Right ventricle myocardium superior (tissue), 1 donor: ENCODE data around the gene LRRC57. TPM values are rescaled to one million over a fixed set of nuclear protein-coding genes. Genes with fewer than 3 reads are reported as not detected.
A peak's percentile ranks its signal among the peaks of the same experiment; 100 is the strongest.

Source experiments
- ATAC-seq: fragments of 200-7000 bp; cut with Tn5 transposase; one replicate; pipeline ENCODE4 v1.9.1; 2020; ENCODE audit warnings: mild to moderate bottlenecking; ENCODE audit not compliant: poor library complexity
- DNase-seq: peaks from one replicate; pipeline ENCODE4 v3.0.0-alpha.2; 2020
- intact Hi-C: fragments of 100-400 bp; cut with DNase I; formaldehyde crosslinking; loops from one replicate; pipeline ENCODE4 v1.11.2; 2022
- long read RNA-seq: library from polyadenylated mRNA; unstranded; transcript quantifications from one replicate; pipeline ENCODE4 v2.0.0, GENCODE V29; 2021
- total RNA-seq: library from RNA; stranded (reverse); fragmentation: NEBNext Ultra II Directional; extraction: Animal tissue kit (Norgen Biotek cat#: 25700); gene quantifications from one replicate; pipeline ENCODE4 v1.2.1, GENCODE V29; 2021
- donor health status: DM: no; HTN: yes; CAD: no; lungs with severe emphysema.

Gene LRRC57
- total RNA-seq = 11.9 TPM
- long read RNA-seq, full-length matches to known transcripts = 18 of 23 reads
- long read RNA-seq, partial matches to known transcripts = 0 of 23 reads
- long read RNA-seq, other reads (novel, unspliced or antisense) = 5 of 23 reads

DNA sequence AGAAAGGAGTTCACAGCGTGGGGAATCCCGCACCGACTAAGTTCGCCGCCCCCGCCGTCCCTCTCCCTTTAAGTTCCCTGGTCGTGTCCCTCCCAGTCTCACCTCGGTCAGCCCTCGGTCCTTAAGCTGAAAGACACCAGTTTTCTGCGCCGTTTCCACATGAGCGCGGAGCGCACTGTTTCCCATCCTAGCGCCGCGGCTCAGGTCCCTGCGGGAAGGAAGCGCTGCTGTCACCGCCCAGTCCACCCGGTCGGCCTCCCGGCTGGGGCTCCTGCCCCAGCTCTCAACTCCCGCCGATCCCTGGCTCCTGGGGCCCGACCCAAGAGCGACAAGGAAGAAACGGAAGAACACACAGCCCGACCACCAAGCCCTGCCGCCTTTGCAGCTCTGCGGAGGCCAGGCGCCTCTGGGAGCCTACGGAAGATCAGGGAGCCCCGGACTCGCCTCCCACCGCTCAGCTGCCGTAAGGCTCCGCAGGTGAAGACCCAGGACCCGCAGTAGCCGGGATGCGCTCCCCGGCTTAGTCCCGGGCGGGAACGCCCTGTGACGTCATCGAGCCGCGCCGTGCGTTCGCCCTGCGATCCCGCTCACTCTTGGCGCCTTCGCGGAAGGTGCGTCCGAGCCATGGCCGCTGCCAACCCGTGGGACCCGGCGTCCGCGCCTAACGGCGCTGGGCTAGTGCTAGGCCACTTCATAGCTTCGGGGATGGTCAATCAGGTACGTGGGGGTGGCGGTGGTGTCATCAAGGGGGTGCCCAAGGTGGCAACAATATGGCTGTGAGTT lies at the start of gene LRRC57, which contains the start of gene HAUS2:
LRRC57 (minus strand) TSS at position 545 of the 783 bp plus-strand sequence; CDS start at position 186, 359 bp downstream.
HAUS2 (plus strand) TSS at position 590 of the 783 bp plus-strand sequence; CDS start at position 625, 35 bp downstream.
- peak; percentile 97 for ATAC-seq
- DNase-seq = peak; percentile 93
- intact Hi-C loops = loop anchor here (10.0 kb wide), 1 partner anchor 96 kb away; no protein-coding TSS in a partner anchor

DNA sequence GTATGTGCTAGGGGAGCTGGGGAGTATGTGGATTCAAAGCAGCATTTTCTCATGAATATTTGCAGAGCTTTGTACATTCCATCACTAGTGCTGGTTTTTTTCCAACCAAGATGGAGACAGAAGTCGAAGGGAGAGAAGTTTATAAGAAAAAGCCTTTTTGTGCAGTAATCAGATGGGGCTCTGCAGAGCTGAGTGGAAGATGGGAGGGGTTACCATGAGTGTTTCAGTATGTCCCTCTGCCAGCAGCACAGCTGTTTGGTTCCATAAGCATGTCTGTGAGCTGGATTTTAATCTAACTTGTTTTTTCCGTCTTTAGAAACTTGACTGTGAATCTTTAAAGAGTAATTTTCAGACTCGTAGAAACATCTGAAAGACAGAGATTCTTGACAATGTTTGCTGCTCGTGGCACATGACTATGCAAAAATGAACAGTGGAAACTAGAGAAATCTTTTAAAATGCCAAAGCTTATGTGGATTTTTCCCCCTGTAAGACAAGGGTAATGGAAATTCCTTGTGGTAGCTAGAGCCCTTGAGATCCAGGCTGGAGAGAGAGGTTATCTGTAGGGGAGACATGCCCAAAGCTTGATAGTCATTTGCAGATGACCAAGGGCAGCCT lies 47.1 kb upstream of the LRRC57 start:
- DNase-seq = peak; percentile 59
- intact Hi-C loops = no loop called here
- ATAC-seq = peak; percentile 55

DNA sequence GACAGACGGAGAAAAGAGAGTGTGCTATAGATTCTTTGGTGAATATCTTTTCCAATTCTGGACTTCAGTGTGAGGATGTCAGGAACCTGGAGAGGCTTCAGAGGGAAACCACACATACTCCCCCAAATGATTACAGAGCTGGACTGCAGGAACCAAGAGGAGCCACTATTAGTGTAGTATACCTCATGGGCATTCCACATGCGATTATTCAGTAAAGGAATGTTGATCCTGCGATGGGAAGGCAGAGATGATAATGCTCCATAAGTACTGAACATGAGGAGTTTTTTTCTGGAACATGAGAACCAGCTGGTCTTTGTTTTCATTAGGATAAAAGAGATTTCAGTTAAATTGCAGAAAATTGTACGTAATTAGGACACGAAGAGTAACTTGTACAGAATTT lies 45.5 kb upstream of the LRRC57 start:
- DNase-seq (no peak), ATAC-seq (no peak)
- intact Hi-C loops = no loop called here

DNA sequence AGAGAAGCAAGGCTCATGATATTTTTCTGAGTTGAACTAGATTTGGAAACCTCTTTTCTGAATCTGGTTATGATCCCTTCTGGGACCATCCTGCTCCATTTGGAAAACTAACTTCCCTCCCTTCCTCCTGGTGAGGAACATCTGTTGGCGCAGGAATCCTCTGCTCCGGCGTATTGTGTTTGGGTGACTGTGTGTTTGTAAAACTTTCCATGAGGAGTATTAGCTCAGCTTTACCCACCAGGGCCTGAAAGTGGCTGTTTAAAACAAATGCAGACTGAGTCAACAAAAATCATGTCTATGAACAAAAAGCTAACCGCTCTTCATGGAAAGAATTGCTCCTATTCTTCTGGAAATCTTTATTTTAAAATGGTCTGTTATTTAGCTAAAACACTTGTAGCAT lies 44.5 kb upstream of the LRRC57 start:
- DNase-seq (peak; percentile 57), ATAC-seq (peak; percentile 84)
- intact Hi-C loops = no loop called here

DNA sequence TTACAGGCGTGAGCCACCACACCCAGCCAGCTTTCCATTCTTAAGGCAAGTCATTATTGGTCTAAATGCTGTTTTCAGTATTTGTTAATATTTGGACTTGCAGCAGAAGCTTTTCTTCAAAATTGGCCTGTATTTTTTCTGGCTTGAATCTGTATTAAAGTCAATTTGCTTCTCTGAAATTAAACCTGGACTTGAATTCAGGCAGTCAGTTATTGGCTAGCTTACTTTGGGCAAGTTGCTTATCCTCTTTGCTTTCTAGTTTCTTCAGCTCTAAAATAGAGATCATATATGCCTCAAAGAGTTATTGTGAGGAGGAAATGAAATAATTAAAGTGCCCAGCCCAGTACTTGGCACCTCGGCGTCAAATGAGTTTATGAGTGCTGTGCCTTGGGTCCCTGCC lies 44.1 kb upstream of the LRRC57 start:
- intact Hi-C loops = no loop called here
- ATAC-seq (peak; percentile 14), DNase-seq (no peak)

DNA sequence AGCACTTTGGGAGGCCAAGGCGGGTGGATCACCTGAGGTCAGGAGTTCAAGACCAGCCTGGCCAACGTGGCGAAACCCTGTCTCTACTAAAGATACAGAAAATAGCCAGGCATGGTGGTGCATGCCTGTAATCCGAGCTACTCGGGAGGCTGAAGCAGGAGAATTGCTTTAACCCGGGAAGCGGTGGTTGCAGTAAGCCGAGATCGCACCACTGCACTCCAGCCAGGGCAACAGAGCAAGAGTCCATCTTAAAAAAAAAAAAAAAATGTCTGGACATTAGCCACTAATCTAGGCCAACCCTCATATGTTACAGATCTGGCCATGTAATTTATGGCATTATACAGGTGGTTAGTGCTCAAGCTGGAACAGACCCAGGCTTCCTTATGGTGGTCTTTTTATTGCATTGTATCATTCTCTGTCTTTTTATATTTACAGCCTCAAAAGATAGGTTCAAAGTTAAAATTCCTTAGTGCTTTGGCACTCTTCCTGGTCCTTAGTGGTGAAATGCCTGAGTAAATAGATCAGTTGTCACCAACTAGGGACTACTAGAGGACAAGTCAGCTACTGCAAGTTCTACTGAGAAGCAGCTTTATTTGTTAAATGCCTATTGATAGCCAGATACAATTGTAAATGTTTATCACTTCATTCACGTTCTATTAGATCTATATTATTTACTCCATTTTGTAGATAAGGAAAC lies 42.8 kb upstream of the LRRC57 start:
- peak; percentile 34 for ATAC-seq
- intact Hi-C loops = no loop called here
- no peak for DNase-seq

DNA sequence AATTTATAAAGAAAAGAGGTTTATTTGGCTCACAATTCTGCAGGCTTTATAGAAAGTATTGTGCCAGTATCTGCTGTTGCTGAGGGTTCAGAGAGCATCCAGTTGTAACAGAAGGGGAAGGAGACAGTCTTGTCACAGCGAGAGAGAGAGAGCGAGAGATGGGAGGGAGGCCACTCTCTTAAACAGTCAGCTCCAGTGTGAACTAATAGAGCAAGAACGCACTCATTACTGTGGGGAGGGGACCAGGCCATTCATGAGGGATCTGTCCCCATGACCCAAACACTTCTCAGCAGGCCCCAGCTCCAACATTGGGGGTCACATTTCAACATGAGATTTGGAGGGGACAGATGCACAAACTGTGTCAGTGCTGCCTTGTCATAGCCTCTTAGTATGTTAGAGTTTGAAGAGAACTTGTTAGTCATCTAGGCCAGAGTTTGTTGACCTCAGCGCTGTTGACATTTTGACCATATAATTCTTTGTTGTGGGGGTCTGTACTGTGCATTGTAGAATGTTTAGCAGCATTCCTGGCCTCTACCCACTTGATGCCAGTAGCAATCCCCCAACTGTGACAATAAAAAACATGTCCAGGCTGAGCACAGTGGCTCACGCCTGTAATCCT lies 42.1 kb upstream of the LRRC57 start:
- intact Hi-C loops = no loop called here
- ATAC-seq = no peak
- no peak for DNase-seq

DNA sequence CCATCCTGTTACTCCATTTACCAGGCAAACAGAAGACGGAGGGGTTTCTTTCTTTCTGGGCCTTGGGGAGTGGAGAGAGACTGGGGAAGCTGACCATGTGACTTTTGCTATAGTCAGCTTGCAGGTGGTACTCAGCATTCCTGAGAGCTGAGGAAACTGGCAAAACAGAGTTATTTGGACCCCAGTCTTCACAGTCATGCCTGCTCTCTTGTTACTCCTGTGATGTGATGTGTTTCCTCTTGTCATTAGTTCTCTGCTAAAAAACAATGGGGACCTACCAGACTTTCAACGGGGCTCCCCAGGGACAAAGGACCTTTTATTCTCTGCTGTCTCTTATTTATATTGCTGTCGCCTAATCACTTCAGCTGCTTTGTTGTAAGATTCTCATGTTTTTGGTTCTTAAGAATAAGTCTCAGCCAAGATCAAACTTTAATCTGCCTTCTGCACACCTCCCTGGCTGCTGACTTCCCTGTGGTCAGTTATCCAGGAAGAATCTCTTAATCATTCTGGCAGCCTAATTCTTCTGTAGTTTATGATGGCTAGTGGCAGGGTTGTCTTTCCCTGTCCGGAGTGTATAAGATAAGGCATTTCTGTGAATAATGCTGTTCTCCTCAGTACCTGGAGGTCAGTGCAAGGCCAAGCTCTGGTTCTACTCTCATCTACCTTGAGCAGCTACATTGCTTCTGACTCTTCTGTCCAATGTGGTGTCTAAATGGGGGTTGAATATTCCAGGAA lies 35.6 kb upstream of the LRRC57 start:
- DNase-seq = no peak
- intact Hi-C loops = no loop called here
- no peak for ATAC-seq

DNA sequence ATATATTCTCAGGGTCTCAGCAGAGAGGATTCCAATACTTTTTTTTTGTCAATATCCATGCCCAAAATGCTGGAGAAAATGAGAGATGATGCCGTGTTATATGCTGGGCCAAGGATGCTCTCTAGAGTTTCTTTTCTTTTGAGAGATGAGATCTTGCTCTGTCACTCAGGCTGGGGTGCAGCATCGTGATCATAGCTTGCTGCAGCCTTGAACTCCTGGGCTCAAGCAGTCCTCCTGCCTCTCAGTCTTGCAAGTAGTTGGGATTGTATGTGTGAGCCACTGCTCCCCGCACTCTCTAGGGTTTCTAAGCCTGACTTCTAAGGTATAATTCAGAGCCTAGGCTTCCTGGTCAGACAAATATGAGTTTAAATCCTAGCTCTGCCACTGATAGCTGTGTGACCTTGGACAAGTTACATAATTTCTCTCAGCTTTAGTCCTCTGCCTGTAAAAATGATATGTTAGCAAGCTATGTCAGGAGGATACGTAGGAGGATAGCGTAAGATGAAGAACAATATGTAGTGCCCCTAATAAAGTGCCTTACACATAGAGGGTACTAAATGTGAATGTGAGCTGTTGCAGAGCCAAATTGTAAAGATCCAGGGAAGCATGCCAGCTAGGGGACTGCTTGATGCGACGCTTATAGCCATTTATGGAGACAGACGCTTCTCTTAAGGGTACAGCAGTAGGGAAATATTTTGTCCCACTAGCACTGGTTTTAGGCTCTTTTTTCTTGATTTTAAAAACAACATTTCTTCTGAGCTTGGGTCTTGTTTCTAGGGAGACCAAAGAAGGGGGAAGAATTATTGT lies 34.2 kb upstream of the LRRC57 start:
- intact Hi-C loops = no loop called here
- DNase-seq = no peak
- peak; percentile 19 for ATAC-seq

DNA sequence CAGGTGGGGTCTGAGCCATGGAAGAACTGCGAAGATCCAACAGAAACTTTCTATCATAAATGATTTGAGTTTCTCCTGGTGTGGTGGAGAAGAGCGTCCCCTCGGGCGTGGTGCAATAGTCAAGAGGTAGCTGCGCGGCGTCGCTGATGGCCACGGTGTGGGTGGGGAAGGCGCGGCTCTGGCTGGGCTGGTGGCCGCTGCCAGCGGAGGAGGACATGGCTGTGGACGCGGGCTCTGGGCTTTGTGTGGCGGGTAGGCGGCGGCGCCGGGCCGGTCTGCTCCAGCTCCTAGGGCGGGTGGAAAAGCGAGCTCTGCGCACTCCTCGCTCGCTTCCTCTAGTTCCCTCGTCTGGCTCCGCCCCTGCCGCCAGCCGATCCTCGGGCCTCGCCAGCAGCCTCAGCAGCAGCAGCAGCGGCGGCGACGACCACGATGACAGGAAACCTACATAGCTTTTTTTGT lies 32.7 kb upstream of the LRRC57 start:
- intact Hi-C loops = no loop called here
- ATAC-seq (peak; percentile 94), DNase-seq (peak; percentile 94)

DNA sequence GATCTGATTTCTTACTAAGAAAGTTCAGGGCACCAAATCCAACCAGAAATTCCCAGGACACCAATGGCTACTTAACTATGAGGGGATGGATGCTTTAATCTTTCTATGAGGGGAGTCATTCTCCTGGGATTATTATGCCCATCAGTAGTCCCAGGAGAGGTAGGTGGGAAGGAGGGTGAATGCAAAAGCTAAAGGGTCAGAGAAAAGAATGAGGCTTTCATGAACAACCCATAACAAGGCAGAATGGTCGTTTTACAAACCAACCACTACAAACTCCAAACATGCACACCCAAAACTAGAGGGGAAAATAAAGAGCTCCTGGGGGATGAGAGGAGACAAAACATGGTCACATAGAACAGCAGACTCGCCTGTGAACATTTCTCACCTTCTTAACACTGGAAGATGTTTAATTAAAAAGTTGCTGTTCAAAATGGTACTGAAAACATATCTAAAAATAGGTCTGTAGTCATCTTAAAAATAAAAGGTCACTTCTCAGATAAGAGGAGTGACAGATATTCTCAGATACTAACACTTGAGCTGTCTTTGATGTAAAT lies 30.5 kb upstream of the LRRC57 start:
- DNase-seq (no peak), ATAC-seq (no peak)
- intact Hi-C loops = no loop called here

DNA sequence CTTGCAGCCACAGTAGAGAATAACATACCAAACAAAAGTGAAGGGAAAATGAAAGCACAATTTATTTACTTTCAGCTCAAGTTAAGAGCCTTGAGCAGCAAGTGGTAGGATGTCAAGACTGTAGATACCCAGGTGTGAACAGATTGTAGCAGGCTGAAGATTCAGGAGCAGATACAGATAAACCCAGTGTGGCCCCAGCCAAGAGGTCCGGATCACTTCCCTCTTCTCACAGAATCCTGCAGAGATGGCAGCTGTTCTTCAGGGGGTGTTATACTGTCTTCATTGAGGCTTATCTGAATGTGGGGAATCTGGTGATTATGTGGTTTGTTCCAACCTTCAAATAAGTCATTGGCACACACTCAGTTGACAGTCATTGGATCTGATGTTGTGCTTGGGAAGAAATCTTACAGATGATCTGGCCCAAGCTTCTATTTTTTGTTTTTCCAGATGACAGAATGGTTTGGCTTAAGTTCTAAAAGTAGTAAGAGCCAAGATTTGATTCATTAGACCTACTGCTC lies 29.0 kb upstream of the LRRC57 start:
- ATAC-seq = no peak
- no peak for DNase-seq
- intact Hi-C loops = no loop called here

DNA sequence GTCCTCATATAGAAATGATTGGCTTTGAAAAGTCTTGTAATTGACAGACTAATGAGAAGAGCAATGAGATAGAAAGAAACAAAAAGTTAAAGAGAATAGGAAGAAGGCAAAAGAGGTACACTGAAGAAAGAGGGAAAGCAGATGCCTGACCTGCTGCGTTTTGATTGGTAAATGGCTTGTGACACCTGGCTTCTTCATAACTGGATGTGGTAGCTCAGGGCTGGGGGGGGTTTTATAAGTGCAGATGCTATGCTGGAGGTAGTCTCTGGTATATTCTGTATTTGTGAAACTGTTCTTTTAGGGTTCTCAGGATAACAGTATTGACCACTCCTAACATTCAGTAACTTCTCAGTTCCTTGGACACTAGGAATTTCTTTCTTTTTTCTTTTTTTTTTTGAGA lies 28.2 kb upstream of the LRRC57 start:
- DNase-seq (no peak), ATAC-seq (no peak)
- intact Hi-C loops = no loop called here

DNA sequence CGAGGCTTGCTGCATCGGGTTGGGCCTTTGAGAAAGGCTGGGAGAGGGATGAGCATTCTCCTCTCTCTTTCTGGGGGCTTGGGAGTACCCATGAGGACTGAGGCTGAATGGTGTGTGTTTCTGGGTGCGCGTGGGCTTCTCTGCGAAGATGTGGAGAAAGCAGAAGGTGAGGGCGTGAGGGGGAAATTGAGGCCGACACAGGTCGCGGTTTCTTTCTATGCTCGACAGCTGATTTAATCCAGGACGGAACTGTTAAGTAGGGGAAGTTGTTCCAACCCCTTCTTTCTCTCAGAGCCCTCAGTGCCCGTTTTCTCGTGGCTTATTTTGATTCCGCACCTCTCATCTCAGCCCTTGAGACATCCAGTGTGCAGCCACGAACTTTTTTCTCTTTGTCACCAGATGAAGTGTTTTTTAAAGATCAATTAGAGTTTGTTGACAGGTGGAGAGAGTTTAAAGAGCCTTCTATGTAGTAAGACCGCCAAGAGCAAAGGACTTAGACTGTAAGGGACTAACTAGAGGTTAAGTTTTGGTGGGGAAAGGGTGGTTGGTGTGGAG lies 27.5 kb upstream of the LRRC57 start:
- intact Hi-C loops = no loop called here
- no peak for DNase-seq
- ATAC-seq = no peak

DNA sequence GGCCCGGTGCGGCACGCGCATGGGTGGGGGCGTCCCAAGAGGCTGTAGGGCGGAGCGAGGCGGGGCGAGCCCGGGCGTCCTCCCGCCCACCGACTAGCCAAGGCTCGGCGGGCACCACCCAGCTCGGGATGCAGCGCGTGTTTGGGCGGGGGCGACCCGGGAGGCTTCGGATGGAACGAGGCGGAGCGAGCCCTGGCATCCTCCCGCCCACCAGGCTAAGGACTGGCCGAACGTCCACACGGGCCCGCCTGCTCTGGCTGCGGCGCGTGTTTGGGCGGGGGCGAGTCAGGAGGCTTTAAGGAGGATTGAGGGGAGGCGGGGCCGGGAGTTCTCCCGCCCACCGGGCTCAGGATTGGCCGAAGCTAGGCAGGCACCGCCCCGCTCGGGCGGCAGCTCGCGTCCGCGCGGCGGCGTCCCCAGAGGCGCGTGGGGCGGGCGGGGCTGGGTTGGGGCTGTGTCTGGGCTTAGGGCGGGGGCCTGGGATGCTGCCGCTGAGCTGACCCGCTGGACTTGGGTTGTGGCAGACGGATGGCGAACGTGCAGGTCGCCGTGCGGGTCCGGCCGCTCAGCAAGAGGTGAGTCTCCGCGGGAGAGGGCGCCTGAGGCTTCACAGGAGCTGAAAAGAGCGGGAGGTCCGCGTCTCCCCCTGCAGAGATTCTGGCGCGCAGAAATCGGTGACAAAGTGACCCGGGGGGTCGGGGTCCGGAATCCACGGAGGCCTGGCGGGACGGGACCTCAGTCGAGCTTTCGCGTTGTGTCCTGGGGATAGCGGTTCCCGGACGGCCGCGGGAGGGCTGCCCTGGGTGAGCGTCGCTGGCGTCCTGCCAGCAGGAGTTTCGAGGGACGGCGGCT lies 26.8 kb upstream of the LRRC57 start, which contains the start of gene STARD9:
STARD9 (plus strand) TSS at position 419 of the 852 bp plus-strand sequence; CDS start at position 529, 110 bp downstream.
- DNase-seq = peak; percentile 99
- ATAC-seq = peak; percentile 97
- intact Hi-C loops = no loop called here

DNA sequence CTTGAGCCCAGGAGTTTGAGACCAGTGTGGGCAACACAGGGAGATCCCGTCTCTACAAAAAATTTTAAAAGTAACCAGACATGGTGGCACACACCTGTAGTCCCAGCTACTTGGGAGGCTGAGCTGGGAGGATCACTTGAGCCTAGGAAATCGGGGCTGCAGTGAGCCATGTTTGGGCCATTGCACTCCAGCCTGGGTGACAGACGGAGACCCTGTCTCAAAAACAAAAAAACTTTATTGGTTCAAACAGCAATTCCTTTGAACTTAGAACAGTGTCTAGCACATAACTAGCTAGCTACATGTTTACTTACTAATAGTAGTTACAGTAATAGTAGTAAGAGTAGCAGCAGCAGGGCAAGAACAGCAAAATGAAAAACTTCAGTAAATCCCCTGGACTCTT lies 10.1 kb upstream of the LRRC57 start:
- ATAC-seq = no peak
- DNase-seq = no peak
- intact Hi-C loops = no loop called here
